PC-9 (cell line): ENCODE measurements around the gene LEFTY1. TPM values are rescaled to one million over a fixed set of nuclear protein-coding genes. Genes with fewer than 3 reads are reported as not detected.

ENCODE experiments used
- BruUV-seq: library from RNA; stranded (reverse); fragments of 400-500 nt; replicated peaks from 2 replicates; lab custom pipeline; 2021; lab: Mats Ljungman, UMichigan
- CTCF ChIA-PET: fragments of 300-600 bp; sonication (Branson Sonifier 250); formaldehyde crosslinking; loops from one replicate; lab custom pipeline; 2022; ENCODE audit warnings: antibody characterized with exemption; lab: Charles Lee
- POLR2A ChIA-PET: fragments of 300-600 bp; sonication (Branson Sonifier 250); formaldehyde crosslinking; loops from one replicate; lab custom pipeline; 2022; ENCODE audit warnings: antibody characterized with exemption; ENCODE audit not compliant: unreplicated experiment; lab: Charles Lee
- DNase-seq, 2 experiments: peaks; one replicate each; pipeline versions ENCODE4 v3.0.0 to v3.0.0-alpha.2; 2015 to 2022; ENCODE audit warnings: mixed read lengths in 1 of 2
- H2AFZ ChIP-seq: fragments of 200-600 bp; sonication (generic); 2 replicates; pipeline ENCODE4 v1.8.1; 2017; ENCODE audit warnings: antibody characterized with exemption
- H3F3A ChIP-seq: fragments of 200-600 bp; sonication (generic); 2 replicates; pipeline ENCODE4 v1.8.1; 2017; ENCODE audit warnings: antibody characterized with exemption, mild to moderate bottlenecking, low read depth; ENCODE audit not compliant: insufficient read depth
- H3K27ac ChIP-seq: fragments of 200-600 bp; sonication (generic); 2 replicates; pipeline ENCODE4 v1.6.1; 2016; ENCODE audit warnings: mixed run types
- H3K27me3 ChIP-seq: fragments of 200-600 bp; sonication (generic); 2 replicates; pipeline ENCODE4 v1.6.1; 2016; ENCODE audit warnings: low read depth, mixed run types; ENCODE audit not compliant: insufficient read depth
- H3K36me3 ChIP-seq: fragments of 200-600 bp; sonication (generic); 2 replicates; pipeline ENCODE4 v1.6.1; 2016; ENCODE audit warnings: low read depth, mixed run types
- H3K4me1 ChIP-seq: fragments of 200-600 bp; sonication (generic); replicated peaks from 2 replicates; pipeline ENCODE4 v1.6.1; 2016; ENCODE audit warnings: mixed run types; ENCODE audit not compliant: insufficient read depth
- H3K4me2 ChIP-seq: fragments of 200-600 bp; sonication (generic); 2 replicates; pipeline ENCODE4 v1.6.1; 2017; ENCODE audit warnings: mixed run types
- H3K4me3 ChIP-seq: fragments of 200-600 bp; sonication (generic); 2 replicates; pipeline ENCODE4 v1.6.1; 2016; ENCODE audit warnings: mixed run types
- H3K79me2 ChIP-seq: fragments of 200-600 bp; sonication (generic); 2 replicates; pipeline ENCODE4 v1.6.1; 2017; ENCODE audit warnings: low read depth, mixed run types
- H3K9me2 ChIP-seq: fragments of 200-600 bp; sonication (generic); 2 replicates; pipeline ENCODE4 v1.8.1; 2017; ENCODE audit warnings: mild to moderate bottlenecking; ENCODE audit not compliant: insufficient read depth
- H3K9me3 ChIP-seq: fragments of 200-600 bp; sonication (generic); 2 replicates; pipeline ENCODE4 v1.8.1; 2016; ENCODE audit warnings: low read depth; ENCODE audit not compliant: insufficient read depth
- H4K20me1 ChIP-seq: fragments of 200-600 bp; sonication (generic); 2 replicates; pipeline ENCODE4 v1.8.1; 2017; ENCODE audit not compliant: insufficient read depth
- EZH2 ChIP-seq: fragments of 200-600 bp; sonication (generic); IDR thresholded peaks from 2 replicates; pipeline ENCODE4 v1.8.0; 2017; ENCODE audit warnings: antibody characterized with exemption, low read depth
- intact Hi-C: fragments of 100-400 bp; cut with micrococcal nuclease; formaldehyde crosslinking; loops from one replicate; pipeline ENCODE4 v1.10.0; 2022; ENCODE audit not compliant: unreplicated experiment
- total RNA-seq: library from RNA; stranded (reverse); gene quantifications from 2 replicates; pipeline ENCODE4 v1.2.3, GENCODE V29; 2021
- TF ChIP-seq, protein P1 (sequence below): fragments of 200-600 bp; sonication (generic); conservative IDR thresholded peaks from 2 replicates; pipeline ENCODE4 v1.6.1; 2017; ENCODE audit warnings: mixed run types, antibody characterized with exemption, mild to moderate bottlenecking, moderate library complexity

LEFTY1 gene
- total RNA-seq, 1 experiment from 2014 or later, result not detected

DNA sequence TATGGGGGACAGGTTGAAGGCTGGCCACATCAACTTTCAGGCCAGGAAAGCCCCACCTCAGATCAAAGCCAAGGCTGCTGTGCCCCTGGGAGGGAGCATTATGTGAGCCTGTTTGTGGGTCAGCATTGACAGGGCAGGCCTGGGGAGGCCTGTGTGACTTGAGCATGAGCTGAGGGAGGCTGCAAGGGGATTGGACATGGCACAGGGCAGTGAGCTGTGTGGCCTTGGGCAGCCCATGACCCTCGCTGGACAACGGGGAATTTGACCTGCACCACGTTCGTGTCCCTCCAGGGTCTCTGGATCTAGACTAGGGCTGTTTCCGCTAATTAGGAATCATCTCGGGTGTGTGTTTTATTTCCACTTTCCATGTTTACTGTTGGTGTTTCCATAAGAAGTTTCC lies 17.5 kb upstream of the LEFTY1 start:
- no peaks in the 10 kb centered on the region for H3K79me2 ChIP-seq
- H4K20me1 ChIP-seq, result no peaks in the 10 kb centered on the region
- no peaks in the 10 kb centered on the region for H3K9me2 ChIP-seq
- no peak for DNase-seq
- H3K27me3 ChIP-seq, result no peaks in the 10 kb centered on the region
- no peaks in the 10 kb centered on the region for H3F3A ChIP-seq
- H3K27ac ChIP-seq, result no peak overlapping the region
- no peak overlapping the region for H3K4me2 ChIP-seq
- intact Hi-C loops, result no loop called here
- H3K4me3 ChIP-seq, result no peak overlapping the region
- no peaks in the 10 kb centered on the region for H3K4me1 ChIP-seq
- H3K36me3 ChIP-seq, result no peaks in the 10 kb centered on the region
- no TSS peak for BruUV-seq
- H3K9me3 ChIP-seq, result no peaks in the 10 kb centered on the region
- CTCF ChIA-PET, result interaction anchor here (0.6 kb wide), 1 partner anchor 191 kb away, joined by 4 read pairs; no protein-coding TSS in a partner anchor
- TF ChIP-seq, protein P1, sequence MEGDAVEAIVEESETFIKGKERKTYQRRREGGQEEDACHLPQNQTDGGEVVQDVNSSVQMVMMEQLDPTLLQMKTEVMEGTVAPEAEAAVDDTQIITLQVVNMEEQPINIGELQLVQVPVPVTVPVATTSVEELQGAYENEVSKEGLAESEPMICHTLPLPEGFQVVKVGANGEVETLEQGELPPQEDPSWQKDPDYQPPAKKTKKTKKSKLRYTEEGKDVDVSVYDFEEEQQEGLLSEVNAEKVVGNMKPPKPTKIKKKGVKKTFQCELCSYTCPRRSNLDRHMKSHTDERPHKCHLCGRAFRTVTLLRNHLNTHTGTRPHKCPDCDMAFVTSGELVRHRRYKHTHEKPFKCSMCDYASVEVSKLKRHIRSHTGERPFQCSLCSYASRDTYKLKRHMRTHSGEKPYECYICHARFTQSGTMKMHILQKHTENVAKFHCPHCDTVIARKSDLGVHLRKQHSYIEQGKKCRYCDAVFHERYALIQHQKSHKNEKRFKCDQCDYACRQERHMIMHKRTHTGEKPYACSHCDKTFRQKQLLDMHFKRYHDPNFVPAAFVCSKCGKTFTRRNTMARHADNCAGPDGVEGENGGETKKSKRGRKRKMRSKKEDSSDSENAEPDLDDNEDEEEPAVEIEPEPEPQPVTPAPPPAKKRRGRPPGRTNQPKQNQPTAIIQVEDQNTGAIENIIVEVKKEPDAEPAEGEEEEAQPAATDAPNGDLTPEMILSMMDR, result no peak
- no peak for TF ChIP-seq EZH2
- H2AFZ ChIP-seq, result no peak overlapping the region
- POLR2A ChIA-PET, result no interaction called here

DNA sequence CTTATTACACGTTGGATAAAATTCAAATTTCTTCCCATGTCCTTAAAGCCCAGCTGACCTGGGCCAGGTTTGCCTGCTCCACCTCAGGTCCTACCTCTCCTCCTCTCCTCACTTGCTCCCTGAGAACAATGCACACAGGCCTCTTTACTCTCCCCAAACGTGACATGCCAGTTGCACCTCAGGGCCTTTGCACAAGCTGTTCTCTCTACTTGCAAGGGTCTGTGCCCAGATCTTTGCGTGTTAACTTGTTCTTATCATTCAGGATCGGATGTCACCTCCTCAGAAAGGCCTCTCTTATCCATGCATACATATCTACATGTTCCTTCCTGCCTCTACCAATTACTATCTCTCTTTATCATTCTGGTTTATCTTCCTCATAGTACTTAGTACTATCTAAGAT lies 14.7 kb upstream of the LEFTY1 start:
- Histone ChIP-seq H3K9me2 (no peaks in the 10 kb centered on the region), H2AFZ (no peak overlapping the region), H3K79me2 (no peaks in the 10 kb centered on the region), H3F3A (no peaks in the 10 kb centered on the region), H3K4me2 (no peak overlapping the region), H4K20me1 (no peaks in the 10 kb centered on the region), H3K9me3 (no peaks in the 10 kb centered on the region), H3K36me3 (no peaks in the 10 kb centered on the region), H3K4me1 (no peaks in the 10 kb centered on the region), H3K27ac (no peak overlapping the region), H3K4me3 (no peak overlapping the region), H3K27me3 (no peaks in the 10 kb centered on the region)
- ChIA-PET CTCF (interaction anchor here (0.6 kb wide), 1 partner anchor 421 kb away, joined by 3 read pairs; no protein-coding TSS in a partner anchor), POLR2A (no interaction called here)
- no TSS peak for BruUV-seq
- DNase-seq, result no peak
- TF ChIP-seq EZH2, result no peak
- TF ChIP-seq, protein P1, result no peak
- intact Hi-C loops, result no loop called here

DNA sequence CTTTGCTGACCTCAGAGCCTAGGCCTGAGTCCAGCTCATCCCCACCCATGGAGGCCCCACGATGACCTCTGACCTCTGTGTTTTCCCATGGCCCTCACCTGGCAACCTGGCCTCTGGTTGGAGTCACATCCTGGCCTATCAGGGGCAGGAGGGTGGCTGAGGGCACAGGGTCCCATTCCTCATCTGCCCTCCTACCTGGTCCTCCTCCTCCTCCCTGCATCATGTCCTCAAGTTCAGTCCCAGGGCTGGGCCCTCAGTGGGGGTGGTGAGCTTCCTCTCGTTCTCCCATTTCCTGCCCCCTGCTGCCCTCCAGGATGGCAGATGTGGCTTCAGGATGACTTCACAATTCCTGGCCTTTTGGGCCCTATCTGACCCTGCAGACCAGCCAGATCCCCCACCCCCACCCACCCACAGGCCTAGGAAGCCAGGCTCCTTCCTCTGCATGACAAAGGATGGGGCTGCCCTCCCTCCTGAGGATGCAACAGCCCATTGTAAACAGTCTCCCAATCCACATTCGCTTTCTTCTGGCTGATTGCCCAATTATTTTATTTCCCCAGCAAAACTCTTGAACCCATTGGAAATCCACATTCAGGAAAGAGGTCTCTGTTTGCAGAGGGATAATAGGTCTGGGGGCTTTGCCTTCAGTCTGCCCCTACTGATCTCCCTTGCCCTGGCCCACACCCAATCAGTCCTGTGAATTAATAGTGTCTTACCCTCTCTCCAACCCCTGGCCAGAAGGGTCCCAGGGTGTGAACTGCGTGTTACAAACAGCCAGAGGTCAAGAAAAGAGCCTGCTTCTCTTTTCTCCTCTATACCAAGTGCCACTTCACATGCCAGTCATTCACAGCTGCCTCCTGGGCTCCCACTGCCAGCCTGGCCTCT lies 10.3 kb upstream of the LEFTY1 start:
- H3K9me3 ChIP-seq, result no peaks in the 10 kb centered on the region
- intact Hi-C loops, result no loop called here
- no peak overlapping the region for H3K4me3 ChIP-seq
- peaks cover 19% of the 10 kb centered on the region for H3K4me1 ChIP-seq
- no TSS peak for BruUV-seq
- ChIA-PET POLR2A (no interaction called here), CTCF (interaction anchor here (0.6 kb wide), 1 partner anchor 16 kb away, joined by 6 read pairs; no protein-coding TSS in a partner anchor)
- no peaks in the 10 kb centered on the region for H3K27me3 ChIP-seq
- no peak for DNase-seq
- no peak overlapping the region for H2AFZ ChIP-seq
- no peaks in the 10 kb centered on the region for H3K36me3 ChIP-seq
- no peak overlapping the region for H3K27ac ChIP-seq
- H3K9me2 ChIP-seq, result no peaks in the 10 kb centered on the region
- TF ChIP-seq EZH2, result no peak
- TF ChIP-seq, protein P1, result no peak
- no peaks in the 10 kb centered on the region for H4K20me1 ChIP-seq
- H3K79me2 ChIP-seq, result no peaks in the 10 kb centered on the region
- no peak overlapping the region for H3K4me2 ChIP-seq
- peaks cover 14% of the 10 kb centered on the region; the same call in 1 of the 2 replicates for H3F3A ChIP-seq
